GM12892 (cell line): Measurements from ENCODE around the gene ACAD10.

Experiments
- POLR2A ChIP-seq: IDR thresholded peaks from 2 replicates; pipeline ENCODE4 v1.6.1; 2011; ENCODE audit warnings: low read depth, low read length, control low read depth
- POLR2AphosphoS5 ChIP-seq: IDR thresholded peaks from 2 replicates; pipeline ENCODE4 v1.6.1; 2011; ENCODE audit warnings: low read depth, low read length, control low read depth
- TAF1 ChIP-seq: IDR thresholded peaks from 2 replicates; pipeline ENCODE4 v1.6.1; 2011; ENCODE audit warnings: low read depth, mild to moderate bottlenecking, control low read depth, low read length, borderline replicate concordance

GRCh38 chr12:111759271-111759670, 73.4 kb downstream of the ACAD10 start:
- TF ChIP-seq POLR2AphosphoS5 (no peak), POLR2A (no peak), TAF1 (no peak)
